T-helper 1 cell treated with Interleukin-12 subunit alpha and Interleukin-12 subunit beta and Interleukin-4 antibody, amounts not matched to agents 30 ng/mL and 1 ng/mL, for 36 hours (primary cell): Measurements from ENCODE around the gene OR4C3. TPM values are rescaled to one million over a fixed set of nuclear protein-coding genes. Genes with fewer than 3 reads are reported as not detected.
"Not testable (repeated sequence)": the region's sequence is repeated elsewhere in the genome, so short reads cannot be mapped to it uniquely, and the experiment has no call there.

Experiments
- intact Hi-C: fragments of 100-400 bp; cut with micrococcal nuclease; formaldehyde crosslinking; loops from one replicate; pipeline ENCODE4 v1.15.1; 2024
- total RNA-seq: library from RNA; stranded (reverse); gene quantifications from 2 replicates; pipeline ENCODE4 v1.2.3, GENCODE V29; 2022

The OR4C3 gene
- not detected in 2 replicates for total RNA-seq

DNA sequence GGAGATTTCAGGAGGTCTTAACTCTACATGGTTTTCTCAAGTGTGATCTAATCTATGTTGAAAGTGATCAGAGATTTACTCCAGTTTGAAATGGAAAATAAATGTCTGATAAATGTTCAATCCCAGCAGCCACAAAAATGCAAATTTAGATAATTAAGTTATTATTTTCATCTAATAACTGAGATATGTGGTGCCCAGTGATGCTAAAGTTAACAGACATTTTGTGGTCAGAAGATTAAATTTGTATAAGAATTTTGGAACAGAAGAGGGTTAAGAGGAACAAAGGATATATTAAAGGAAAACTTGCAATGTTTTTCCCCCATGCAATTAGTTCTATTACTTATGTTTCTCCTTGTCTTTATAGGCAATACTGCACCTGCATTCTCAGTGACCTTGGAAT, at the start of gene OR4C3:
OR4C3 (plus strand) TSS at position 301 of the 400 bp plus-strand sequence. CDS start 102 bp downstream, outside the sequence.
- intact Hi-C loops: not testable (repeated sequence)

DNA sequence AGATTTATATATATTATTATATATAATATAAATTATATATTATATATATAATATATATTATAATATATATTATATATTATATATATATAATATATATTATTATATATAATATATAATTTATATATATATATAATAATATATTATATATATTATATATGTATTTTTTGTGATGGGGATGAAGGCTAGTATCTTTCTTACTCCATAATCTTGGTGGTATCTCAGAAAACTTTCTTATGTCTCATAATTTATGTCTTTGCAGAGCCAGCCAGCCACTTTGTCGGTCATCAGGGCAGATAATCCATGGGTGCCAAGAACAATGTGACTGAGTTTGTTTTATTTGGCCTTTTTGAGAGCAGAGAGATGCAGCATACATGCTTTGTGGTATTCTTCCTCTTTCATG, 18.8 kb upstream of the OR4C3 start, which contains the start of gene OR4S1:
OR4S1 (plus strand) TSS at position 301 of the 400 bp plus-strand sequence; CDS start at position 301, 0 bp downstream.
- intact Hi-C loops: loop anchor here (2.0 to 5.0 kb wide), 2 partner anchors 374 to 1689 kb away; no protein-coding TSS in a partner anchor

DNA sequence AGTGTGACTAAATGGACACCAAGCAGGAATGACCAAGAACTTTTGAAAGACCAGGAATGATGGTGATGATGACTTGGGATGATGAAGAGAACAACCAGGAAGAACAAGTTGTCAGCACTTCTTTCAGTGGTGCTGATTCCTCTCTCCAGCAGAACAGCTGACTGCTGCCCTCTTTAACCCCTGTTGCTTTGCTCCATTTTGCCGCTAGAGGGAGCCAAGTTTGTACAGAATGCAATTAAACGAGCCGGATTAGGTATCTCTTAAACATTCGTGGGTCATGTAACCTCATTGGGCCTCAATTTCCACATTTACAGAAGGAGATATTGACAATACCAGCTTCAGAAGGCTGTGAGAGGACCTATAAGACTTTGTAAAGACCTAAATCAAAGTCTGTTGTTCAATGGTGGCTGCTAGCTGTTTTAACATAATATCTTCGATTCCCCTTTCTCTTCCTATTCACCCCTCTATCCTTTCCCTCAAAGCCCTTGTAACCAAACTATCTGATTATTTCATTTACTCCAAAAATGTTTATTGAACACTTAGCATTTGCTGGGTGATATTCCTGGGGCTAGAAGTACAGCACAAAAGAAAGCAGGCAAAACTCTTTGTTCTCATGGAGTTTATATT, 16.8 kb upstream of the OR4C3 start:
- intact Hi-C loops: loop anchor here (1.0 to 5.0 kb wide), 5 partner anchors 135 to 1687 kb away; no protein-coding TSS in a partner anchor

DNA sequence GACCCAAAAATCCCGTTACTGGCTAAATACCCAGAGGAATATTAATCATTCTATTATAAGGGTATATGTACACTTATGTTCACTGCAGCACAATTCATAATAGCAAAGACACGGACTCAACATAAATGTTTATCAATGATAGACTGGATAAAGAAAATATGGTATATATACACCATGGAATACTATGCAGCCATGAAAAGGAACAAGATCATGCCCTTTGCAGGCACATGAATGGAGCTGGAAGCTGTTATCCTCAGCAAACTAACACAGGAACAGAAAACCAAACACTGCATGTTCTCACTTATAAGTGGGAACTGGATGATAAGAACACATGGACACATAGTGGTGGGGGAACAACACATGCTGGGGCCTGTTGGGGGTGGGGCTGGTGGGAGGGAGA, 11.1 kb upstream of the OR4C3 start:
- intact Hi-C loops: not testable (repeated sequence)

DNA sequence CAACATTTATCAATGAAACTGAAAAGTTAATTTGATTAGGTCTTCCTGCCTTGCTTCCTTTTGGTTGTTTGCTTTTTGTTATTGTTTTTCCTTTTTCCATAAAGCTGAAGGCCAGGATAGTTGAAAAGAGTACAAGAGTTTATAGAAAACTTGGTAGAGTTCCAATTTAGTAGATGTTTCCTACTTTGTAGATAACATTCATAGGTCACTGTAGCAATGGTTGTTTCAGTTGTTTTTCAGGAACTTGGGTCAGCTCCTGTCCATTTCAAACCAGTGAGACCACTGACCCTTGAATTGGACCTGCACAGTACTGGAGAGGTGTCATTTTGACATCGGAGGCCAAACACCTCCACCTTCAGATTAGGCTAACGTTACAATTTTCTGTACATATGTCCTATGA, 4.9 kb upstream of the OR4C3 start:
- intact Hi-C loops: not testable (repeated sequence)

DNA sequence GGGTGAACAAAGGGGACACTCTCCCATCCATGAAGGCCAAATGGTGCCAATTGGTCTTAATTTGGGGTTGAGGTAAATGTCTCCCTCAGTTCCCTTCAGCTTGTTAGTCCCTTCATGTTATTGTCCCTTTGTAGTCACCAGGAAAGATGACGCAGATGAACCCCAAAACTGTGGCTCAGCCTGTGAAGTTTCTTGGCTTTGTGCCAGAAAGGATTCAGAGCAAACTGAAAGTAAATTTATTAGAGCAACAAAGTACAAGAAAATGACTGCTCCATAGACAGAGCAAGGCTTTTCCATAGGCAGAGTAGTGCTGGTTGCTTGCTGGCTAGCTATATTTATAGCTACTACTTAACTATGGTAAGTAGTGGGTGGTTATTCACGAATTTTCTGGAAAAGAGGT, 16.7 kb downstream of the OR4C3 start:
- intact Hi-C loops: no loop called here

DNA sequence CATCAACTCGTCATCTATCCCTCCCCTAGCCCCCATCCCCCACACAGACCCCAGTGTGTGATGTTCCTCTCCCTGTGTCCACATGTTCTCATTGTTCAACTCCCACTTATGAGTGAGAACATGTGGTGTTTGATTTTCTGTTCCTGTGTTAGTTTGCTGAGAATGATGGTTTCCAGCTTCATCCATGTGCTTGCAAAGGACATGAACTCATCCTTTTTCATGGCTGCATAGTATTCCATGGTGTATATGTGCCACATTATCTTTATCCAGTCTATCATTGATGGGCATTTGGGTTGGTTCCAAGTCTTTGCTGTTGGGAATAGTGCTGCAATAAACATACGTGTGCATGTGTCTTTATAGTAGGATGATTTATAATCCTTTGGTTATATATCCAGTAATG, 17.8 kb downstream of the OR4C3 start:
- intact Hi-C loops: not testable (repeated sequence)

DNA sequence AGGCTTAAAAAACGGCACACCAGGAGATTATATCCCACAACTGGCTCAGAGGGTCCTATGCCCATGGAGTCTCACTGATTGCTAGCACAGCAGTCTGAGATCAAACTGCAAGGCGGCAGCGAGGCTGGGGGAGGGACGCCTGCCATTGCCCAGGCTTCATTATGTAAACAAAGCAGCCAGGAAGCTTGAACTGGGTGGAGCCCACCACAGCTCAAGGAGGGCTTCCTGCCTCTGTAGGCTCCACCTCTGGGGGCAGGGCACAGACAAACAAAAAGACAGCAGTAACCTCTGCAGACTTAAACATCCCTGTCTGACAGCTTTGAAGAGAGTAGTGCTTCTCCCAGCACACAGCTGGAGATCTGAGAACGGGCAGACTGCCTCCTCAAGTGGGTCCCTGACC, 21.6 kb downstream of the OR4C3 start:
- intact Hi-C loops: not testable (repeated sequence)

DNA sequence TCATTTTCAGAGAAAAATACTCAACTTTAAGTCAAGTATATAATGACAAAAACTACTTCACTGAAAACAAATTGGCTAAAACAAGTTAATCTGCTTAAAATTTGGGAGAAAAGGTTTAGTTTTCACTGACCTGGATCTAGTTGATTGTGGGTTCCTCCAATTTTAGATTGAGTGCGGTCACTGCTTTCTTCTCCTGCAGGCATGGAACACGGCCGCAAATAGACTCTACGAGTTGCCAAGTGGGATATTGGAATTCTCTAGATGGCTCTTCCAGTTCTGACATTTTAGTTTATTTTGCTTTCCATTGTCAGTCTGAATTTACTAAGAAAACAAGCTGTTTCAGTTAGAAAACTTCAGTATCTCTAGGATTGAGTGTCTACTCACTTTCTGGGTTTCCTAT, 29.3 kb downstream of the OR4C3 start:
- intact Hi-C loops: no loop called here

DNA sequence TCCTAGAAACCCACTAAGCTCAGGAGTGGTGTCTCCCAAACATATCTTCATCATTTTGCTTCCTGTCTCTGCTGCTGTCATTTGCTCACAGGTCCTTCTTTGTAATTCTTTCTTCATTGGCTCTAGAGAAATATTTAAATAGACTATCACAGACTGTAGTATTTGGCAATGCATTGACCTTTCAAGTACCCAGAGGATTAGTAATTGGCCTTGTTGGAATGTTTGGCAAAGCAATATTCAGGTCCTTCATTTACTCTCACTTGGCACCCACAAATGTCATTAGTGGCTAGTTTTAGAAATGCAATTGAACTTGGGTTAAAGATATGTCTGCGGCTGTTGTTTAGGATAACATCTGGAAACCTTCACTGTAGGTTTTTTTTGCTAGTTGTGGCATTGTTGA, 30.0 kb downstream of the OR4C3 start:
- intact Hi-C loops: no loop called here

DNA sequence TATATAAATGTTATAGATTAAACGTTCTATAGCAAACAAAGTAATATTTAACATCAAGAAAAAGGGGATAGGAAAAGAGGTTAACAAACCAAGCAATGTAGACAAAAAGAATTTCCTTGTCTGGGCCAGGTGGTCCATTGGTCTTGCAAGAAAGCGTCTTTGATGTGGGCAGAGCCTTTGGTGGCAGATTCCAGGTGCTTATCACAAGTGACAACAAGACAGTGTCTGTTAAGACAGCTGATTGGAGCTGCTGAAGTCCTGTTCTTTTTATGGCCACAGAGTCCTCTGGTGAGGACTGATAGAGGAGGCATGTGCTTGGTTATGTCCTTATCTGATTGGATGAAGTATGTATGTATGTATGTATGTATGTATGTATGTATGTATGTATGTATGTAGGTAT, 36.6 kb downstream of the OR4C3 start:
- intact Hi-C loops: not testable (repeated sequence)

DNA sequence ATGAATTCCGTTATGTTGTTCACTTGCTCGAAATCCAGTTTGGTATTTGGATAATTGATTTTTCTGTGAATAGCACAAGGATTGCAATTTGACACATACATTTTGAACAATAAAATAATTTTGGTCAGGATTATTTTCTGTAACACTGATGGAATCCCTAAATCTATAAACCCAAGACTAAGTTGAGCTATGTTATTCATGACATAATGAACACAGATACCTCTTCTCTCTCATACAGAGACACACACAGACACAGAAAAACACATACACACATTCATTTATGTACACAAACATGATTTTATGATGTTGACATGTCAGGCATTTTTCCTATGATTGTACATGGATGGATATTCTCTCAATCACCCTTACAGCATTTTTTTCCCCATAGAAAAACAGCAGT, 41.6 kb downstream of the OR4C3 start, which contains the start of gene OR4C5:
OR4C5 (minus strand) TSS at position 101 of the 400 bp plus-strand sequence; CDS start at position 101, 0 bp downstream.
- intact Hi-C loops: no loop called here

Other genes starting within 250 kb of the OR4C3 start
- gene OR4B1, start 108.1 kb upstream of the OR4C3 start, total RNA-seq: not detected in 2 replicates
- gene OR4X2, start 79.8 kb upstream of the OR4C3 start, total RNA-seq: not detected in 2 replicates
- gene OR4X1, start 61.1 kb upstream of the OR4C3 start, total RNA-seq: not detected in 2 replicates
- gene OR4S1, start 18.7 kb upstream of the OR4C3 start, total RNA-seq: not detected in 2 replicates
- not detected in 2 replicates for gene OR4C5, start 41.5 kb downstream of the OR4C3 start, total RNA-seq
- not detected in 2 replicates for gene OR4A47, start 163.9 kb downstream of the OR4C3 start, total RNA-seq